Endometrium (tissue), 2 donors: ENCODE measurements around the gene SLC16A8.

ENCODE experiments used
- FAIRE-seq: peaks from 2 replicates; lab custom pipeline; 2012; peaks lifted over from hg19 to GRCh38; lab: Jason Lieb, UNC
- donor health status: control.
- donor health status: control.

The SLC16A8 gene

DNA sequence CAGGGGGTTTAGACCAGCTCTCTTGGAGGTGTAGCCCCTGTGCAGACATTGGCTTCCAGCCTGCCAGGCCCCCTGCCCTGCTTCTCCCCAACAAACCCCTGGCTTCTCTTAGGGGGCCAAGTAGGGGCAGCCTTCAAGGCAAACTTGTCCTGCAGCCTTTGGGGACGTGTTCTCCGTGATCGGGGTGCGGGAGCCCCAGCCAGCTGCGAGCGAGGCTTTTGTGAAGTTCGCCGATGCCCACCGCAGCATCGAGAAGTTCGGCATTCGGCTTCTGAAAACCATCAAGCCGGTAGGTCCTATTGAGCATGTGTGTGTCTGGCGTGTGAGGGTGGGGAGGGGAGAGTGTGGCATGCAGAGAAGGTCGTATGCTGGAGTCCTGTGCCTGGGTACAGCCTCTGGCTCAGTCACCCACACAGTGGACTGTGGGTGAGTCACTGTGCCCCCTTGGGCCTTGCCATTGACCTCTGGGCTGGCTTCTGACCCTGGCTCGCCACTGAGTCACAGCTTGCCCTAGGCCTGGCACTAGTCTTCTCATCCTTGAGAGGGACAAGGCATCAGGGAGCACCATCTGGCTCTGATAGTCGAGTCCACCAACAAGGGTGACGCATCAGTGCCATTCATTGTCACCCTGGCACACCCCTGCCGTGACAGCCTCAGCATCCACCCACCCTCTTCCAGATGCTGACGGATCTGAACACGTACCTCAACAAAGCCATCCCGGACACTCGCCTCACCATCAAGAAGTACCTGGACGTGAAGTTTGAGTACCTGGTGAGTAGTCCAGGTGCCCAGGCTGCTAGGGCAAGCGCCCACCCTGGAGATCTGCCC, 11.4 kb downstream of the SLC16A8 start:
- no peak for FAIRE-seq

- FAIRE-seq: no peak
Observed at GRCh38 chr22:38071421-38072321, 12.3 kb downstream of the SLC16A8 start.

- FAIRE-seq: no peak
Observed at GRCh38 chr22:38070250-38070921, 13.6 kb downstream of the SLC16A8 start.

- no peak for FAIRE-seq
Observed at GRCh38 chr22:38069372-38070249, 14.4 kb downstream of the SLC16A8 start.

- no peak for FAIRE-seq
Observed at GRCh38 chr22:38068641-38069371, 15.2 kb downstream of the SLC16A8 start.

DNA sequence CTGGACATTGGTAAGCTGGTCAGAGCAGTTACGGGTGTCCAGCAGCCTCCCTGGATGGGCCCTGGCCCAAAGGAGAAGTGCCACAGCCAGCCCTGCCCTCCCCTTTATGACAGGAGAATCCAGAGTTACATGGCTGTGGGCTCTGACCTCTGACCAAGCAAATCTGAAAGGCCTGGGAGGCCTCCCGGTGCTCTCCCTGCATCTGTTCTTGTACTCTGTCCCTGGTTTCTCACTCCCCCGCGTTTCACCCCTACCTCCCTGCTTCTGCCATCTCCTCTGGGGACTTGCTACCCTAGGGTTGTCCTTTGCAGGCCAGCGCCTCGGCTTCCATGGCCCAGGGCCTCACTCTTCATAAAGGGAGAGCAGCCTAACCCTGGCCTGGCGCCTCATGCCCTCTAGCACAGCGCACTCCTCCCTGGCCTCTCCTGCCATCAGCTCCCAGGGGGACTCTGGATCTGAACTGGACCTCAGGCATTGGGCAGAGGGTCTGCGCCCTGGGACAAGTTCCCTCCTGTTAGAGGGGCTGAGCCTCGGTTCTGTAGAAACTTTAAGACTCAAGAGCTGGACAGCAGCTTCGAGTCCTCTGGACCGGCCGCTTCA, 16.1 kb downstream of the SLC16A8 start:
- FAIRE-seq: no peak

- no peak for FAIRE-seq
Observed at GRCh38 chr22:38067028-38067415, 17.0 kb downstream of the SLC16A8 start.

DNA sequence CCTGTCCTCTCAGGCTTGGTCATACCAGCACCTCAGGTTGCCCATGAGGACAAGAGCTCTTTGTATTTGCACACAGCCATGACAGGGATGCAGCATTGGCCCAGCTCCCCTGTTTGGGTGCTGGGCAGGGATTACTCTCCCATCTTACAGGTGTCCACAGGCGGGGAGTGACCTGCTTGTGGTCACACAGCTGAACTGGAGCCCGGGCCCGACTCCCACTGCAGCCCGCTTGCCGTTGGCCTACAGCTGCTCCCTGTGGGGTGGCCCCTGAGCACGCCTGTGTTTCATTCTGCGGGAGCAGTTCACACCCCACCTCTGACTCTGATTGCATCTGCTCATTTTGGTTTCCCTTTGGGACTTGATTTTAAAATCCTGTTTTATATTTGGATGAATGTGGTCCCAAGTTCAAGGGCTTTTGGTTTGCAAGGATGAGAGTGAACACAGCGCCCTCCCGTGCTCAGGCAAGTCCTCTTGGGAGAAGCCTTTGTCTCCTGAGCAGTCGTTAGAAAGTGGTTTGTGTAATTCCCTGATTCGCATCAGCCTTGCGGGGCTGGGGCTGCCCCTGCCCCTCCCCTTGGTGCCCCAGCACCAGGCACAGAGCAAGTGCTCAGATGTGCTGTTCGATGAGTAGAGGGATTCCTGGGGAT, 17.5 kb downstream of the SLC16A8 start:
- no peak for FAIRE-seq

DNA sequence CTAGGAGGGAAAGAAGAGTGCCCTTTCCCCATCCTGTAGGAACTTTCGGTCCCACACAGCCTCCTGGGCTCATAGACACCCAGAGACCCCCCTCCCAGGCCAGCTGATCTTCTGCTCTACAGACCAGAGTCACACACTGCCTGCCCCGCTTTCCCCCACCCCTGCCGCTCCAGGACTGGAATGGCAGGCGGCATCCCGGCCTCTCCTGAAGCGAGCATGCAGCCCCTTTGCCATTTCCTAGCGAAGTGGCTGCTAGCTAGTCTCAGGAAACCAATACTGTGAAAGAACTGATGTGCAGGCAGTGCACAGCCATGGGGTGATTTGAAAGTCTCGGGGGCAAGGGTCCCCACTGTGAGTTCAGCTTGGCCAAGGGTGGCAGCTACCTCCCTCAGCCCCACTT, 18.4 kb downstream of the SLC16A8 start:
- FAIRE-seq: no peak

- FAIRE-seq: no peak
Observed at GRCh38 chr22:38062791-38063190, 21.2 kb downstream of the SLC16A8 start.

GRCh38 chr22:38056969-38057891, 26.8 kb downstream of the SLC16A8 start, which contains the start of gene PICK1:
TSS of gene PICK1 (plus strand) at chr22:38057404. CDS start at chr22:38057810, 406 bp downstream.
- peak; percentile 58 for FAIRE-seq

DNA sequence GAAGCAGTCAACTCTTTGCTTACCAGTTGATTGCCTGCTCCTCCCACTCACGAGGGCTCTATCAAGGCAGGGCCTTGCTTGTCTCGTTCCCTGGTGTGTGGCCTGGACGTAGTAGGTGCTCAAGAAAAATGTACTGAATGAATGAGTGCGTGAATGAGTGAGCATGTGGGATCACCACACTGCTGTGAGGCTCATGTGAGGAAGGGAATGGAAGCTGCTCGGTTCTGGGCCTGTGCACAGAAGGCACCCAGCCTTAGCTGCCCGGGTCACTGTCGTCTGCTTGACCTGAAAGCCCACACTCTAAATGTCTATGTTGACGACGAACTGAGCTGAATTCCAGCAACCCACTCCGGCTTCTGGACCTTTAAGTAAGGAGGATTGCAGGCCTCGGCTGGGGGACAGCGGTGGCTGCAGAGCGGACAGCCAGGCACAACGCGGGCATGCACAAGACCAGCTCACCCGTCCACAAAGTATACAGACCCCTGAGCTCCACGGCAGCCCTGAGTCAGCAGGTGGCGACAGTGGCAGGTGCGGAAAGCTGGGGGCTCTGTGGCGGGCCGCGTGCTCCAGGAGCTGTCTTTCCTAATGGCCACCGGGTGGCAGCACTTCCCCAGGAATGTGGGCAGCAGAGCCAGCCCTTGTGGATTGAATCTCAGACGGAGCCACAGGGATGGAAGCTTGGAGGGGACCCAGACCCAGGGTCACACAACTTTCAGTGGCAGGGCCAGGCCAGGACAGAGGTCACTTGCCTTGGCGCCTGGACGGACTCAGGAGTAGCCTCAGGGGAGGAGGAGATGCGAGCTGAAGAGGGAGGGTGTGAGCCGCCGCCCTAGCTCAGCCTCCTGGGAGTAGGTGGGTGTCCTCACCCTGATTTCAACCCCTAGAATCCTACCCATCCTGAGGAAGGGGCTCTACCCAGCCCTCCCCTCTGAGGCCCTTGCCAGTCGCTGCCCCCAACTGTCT, 31.8 kb downstream of the SLC16A8 start:
- no peak for FAIRE-seq

DNA sequence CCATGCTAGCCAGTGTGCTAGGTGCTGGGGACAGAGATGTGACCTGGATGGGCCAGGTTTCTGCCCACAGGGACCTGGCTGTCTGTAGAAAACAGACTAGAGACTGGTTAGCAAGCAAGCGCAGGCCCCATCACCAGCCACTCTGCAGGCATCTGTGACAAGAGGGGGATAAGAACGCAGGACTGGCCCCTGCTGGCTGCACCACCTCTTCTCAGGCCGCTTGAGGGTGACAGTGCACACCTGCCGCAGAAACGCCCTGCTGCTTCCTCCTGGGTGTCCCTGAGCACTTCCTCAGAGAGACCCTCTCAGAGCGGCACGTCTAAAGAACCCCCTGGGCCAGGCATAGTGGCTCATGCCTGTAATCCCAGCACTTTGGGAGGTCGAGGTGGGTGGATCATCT, 32.7 kb downstream of the SLC16A8 start:
- no peak for FAIRE-seq

DNA sequence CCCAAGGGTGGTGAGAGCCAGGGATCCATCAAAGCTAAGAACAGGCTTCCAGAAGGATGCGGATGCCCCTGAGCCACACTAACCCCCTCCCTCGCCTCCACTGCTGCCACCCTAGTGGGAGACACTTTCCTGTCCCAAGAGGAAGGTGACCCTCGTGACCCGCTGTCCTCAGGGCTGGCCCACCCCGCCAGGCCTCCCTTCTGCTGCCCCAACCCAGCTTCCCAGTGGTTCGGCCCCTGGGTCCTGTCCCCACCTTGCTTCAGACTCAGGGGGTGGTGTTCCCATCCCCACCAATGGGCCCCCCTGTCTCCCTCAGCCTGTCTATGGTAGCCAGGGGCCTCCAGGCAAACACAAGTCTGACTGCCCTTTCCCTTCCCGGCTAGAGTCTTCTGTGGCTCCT, 33.3 kb downstream of the SLC16A8 start:
- no peak for FAIRE-seq

DNA sequence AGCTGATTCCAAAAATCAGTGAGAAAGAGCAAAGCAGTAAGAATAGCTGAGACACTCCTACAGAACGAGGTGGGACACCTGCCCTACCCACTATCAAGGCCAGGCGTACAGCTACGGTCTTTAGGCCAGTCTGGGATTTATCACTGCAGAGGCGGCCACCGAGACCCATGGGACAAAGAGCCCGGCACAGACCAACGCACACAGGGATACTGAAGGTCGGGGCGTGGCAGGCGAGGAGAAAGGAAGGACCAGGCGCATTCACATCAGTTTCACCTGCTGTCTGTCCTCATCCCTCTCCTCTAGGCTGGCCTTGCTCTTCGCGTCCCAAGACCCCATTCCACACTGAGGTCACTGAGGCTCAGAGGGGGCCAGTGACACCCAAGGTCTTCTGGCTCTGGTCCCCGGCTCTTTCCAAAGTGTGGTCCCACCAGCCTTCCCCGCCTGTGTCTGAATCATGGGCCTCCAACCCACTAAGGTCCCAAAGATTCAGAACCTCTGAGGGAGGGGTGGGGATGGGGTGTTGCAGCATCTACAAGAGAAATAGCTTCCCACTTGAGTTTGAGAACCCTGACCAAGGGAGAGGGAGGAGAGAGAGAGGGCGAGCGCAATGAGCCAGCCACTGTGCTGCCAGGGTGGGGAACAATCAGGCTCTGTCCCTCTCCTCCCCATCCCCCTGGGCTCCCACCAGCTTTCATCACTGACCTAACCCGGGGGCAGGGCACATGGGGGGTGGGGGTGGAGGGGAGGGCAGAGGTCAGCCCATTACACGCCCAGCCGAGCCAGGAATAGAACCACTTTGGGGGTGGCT, 34.0 kb downstream of the SLC16A8 start:
- no peak for FAIRE-seq

GRCh38 chr22:38046070-38046748, 37.8 kb downstream of the SLC16A8 start:
- FAIRE-seq: no peak
